ENCODE data around the gene SH3BP4. TPM values are rescaled to one million over a fixed set of nuclear protein-coding genes. Genes with fewer than 3 reads are reported as not detected.
A peak's percentile ranks its signal among the peaks of the same experiment; 100 is the strongest.

SH3BP4 gene
- polyA plus RNA-seq, 1 experiment: 224 TPM

- no peak for TF ChIP-seq CTCF (IDR thresholded peaks at IDR 0.05; ENCODE audit: low read depth, low read length)
- peaks cover 2% of the 10 kb centered on the region; the same call in 1 of the 2 replicates for H3K9me3 ChIP-seq (ENCODE audit: control insufficient read depth, insufficient read depth, low read length)
- CTCF ChIA-PET: no interaction called here
- H3K27me3 ChIP-seq (ENCODE audit: control insufficient read depth, insufficient read depth, low read length): no peaks in the 10 kb centered on the region
- peak overlapping the region; percentile 21 for H3K27ac ChIP-seq (ENCODE audit: low read depth, low read length)
- POLR2A ChIA-PET: interaction anchor here (1.2 kb wide), 1 partner anchor 9 kb away, joined by 4 read pairs; no protein-coding TSS in a partner anchor
- DNase-seq (ENCODE audit: low read depth, low spot score): no peak
- H3K4me3 ChIP-seq (ENCODE audit: low read depth, low read length): no peak overlapping the region
Observed at GRCh38 chr2:234992624-234993349, 41.0 kb downstream of the SH3BP4 start.

- no peak overlapping the region for H3K27ac ChIP-seq (ENCODE audit: low read depth, low read length)
- no peak for TF ChIP-seq CTCF (IDR thresholded peaks at IDR 0.05; ENCODE audit: low read depth, low read length)
- DNase-seq (ENCODE audit: low read depth, low spot score): no peak
- no peaks in the 10 kb centered on the region for H3K27me3 ChIP-seq (ENCODE audit: control insufficient read depth, insufficient read depth, low read length)
- POLR2A ChIA-PET: interaction anchor here (1.2 kb wide), 1 partner anchor 8 kb away, joined by 4 read pairs; no protein-coding TSS in a partner anchor
- no peaks in the 10 kb centered on the region; the same call in 1 of the 2 replicates for H3K9me3 ChIP-seq (ENCODE audit: control insufficient read depth, insufficient read depth, low read length)
- no peak overlapping the region for H3K4me3 ChIP-seq (ENCODE audit: low read depth, low read length)
- CTCF ChIA-PET: no interaction called here
Observed at GRCh38 chr2:234993541-234993981, 41.7 kb downstream of the SH3BP4 start.

GRCh38 chr2:234994438-234995321 lies 42.9 kb downstream of the SH3BP4 start:
- ChIA-PET CTCF (no interaction called here), POLR2A (interaction anchor here (1.2 kb wide), 1 partner anchor 37 kb away, joined by 3 read pairs; no protein-coding TSS in a partner anchor)
- DNase-seq (ENCODE audit: low read depth, low spot score): no peak
- peak overlapping the region; percentile 80 for H3K27ac ChIP-seq (ENCODE audit: low read depth, low read length)
- H3K4me3 ChIP-seq (ENCODE audit: low read depth, low read length): no peak overlapping the region
- no peaks in the 10 kb centered on the region; the same call in 1 of the 2 replicates for H3K9me3 ChIP-seq (ENCODE audit: control insufficient read depth, insufficient read depth, low read length)
- no peak for TF ChIP-seq CTCF (IDR thresholded peaks at IDR 0.05; ENCODE audit: low read depth, low read length)
- no peaks in the 10 kb centered on the region for H3K27me3 ChIP-seq (ENCODE audit: control insufficient read depth, insufficient read depth, low read length)

GRCh38 chr2:234995332-234996068 lies 43.7 kb downstream of the SH3BP4 start:
- no peak for DNase-seq (ENCODE audit: low read depth, low spot score)
- H3K9me3 ChIP-seq (ENCODE audit: control insufficient read depth, insufficient read depth, low read length): no peaks in the 10 kb centered on the region; the same call in 1 of the 2 replicates
- peak overlapping the region; percentile 80 for H3K27ac ChIP-seq (ENCODE audit: low read depth, low read length)
- CTCF ChIA-PET: interaction anchor here (1.1 kb wide), 1 partner anchor 10 kb away, joined by 3 read pairs; no protein-coding TSS in a partner anchor
- no peak overlapping the region for H3K4me3 ChIP-seq (ENCODE audit: low read depth, low read length)
- POLR2A ChIA-PET: interaction anchor here (1.2 kb wide), 1 partner anchor 38 kb away, joined by 3 read pairs; no protein-coding TSS in a partner anchor
- no peaks in the 10 kb centered on the region for H3K27me3 ChIP-seq (ENCODE audit: control insufficient read depth, insufficient read depth, low read length)
- no peak for TF ChIP-seq CTCF (IDR thresholded peaks at IDR 0.05; ENCODE audit: low read depth, low read length)
